GM10266 (cell line): ENCODE results near the gene CAP2.
"Not testable (repeated sequence)": the region's sequence is repeated elsewhere in the genome, so short reads cannot be mapped to it uniquely, and the experiment has no call there.

Experiments
- DNase-seq: peaks from one replicate; pipeline ENCODE4 v3.0.0; 2012; ENCODE audit errors: extremely low spot score
- TF ChIP-seq, protein P1 (sequence below): IDR thresholded peaks from 2 replicates; pipeline ENCODE4 v1.5.1; 2012; ENCODE audit warnings: mild to moderate bottlenecking, low read depth; ENCODE audit not compliant: control insufficient read depth, insufficient read depth; ENCODE audit errors: missing control alignments

CAP2 gene

DNA sequence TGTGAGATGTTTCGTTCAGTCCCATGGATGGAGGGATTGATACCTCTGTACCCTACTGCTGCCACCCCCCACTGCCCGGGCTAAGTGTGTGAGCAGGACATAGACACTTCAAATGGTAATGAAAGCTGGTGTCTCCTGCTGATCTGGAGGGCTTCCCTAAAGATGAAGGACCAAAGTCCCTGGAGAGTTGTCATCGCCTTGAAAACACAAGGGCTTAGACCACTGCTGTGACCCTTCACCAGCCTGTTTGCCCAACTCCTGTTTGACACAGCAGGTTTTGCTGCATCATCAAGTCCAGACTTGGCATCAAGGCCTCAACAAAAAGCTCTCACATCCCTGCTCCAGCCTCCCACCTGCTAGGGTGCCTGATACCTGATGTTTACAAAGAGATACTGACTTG, 148.8 kb downstream of the CAP2 start:
- TF ChIP-seq, protein P1, sequence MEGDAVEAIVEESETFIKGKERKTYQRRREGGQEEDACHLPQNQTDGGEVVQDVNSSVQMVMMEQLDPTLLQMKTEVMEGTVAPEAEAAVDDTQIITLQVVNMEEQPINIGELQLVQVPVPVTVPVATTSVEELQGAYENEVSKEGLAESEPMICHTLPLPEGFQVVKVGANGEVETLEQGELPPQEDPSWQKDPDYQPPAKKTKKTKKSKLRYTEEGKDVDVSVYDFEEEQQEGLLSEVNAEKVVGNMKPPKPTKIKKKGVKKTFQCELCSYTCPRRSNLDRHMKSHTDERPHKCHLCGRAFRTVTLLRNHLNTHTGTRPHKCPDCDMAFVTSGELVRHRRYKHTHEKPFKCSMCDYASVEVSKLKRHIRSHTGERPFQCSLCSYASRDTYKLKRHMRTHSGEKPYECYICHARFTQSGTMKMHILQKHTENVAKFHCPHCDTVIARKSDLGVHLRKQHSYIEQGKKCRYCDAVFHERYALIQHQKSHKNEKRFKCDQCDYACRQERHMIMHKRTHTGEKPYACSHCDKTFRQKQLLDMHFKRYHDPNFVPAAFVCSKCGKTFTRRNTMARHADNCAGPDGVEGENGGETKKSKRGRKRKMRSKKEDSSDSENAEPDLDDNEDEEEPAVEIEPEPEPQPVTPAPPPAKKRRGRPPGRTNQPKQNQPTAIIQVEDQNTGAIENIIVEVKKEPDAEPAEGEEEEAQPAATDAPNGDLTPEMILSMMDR = no peak
- no peak for DNase-seq

DNA sequence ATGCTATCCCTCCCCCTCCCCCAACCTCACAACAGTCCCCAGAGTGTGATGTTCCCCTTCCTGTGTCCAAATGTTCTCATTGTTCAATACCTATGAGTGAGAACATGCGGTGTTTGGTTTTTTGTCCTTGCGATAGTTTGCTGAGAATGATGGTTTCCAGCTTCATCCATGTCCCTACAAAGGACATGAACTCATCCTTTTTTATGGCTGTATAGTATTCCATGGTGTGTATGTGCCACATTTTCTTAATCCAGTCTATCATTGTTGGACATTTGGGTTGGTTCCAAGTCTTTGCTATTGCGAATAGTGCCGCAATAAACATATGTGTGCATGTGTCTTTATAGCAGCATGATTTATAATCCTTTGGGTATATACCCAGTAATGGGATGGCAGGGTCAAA, 152.3 kb downstream of the CAP2 start:
- DNase-seq = not testable (repeated sequence)

DNA sequence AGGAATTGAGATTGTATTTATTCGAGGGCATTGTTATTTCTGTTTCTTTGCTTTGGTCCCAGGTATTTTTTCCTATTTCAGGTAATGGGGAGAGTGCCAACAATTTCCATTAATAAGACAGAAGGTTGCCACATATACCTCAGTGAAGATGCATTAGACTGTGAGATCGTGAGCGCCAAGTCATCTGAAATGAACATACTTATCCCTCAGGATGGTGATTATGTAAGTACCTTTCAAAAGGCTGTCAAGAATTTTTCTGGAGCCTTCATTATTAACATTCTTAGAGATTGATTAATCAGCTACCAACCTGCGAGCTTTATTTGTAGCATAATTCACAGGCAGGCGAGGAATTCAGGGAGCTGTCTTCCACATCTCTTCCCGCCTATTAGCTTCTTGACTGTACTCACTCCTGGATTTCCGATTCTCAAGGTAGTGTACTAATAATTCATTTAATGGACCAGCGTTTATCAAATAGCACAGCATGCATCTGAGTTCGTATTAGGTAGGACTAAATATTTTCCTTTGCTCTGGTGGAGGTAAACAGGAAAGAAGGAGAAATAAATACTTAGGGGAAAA, 158.1 kb downstream of the CAP2 start:
- DNase-seq = no peak
- TF ChIP-seq, protein P1 = no peak

DNA sequence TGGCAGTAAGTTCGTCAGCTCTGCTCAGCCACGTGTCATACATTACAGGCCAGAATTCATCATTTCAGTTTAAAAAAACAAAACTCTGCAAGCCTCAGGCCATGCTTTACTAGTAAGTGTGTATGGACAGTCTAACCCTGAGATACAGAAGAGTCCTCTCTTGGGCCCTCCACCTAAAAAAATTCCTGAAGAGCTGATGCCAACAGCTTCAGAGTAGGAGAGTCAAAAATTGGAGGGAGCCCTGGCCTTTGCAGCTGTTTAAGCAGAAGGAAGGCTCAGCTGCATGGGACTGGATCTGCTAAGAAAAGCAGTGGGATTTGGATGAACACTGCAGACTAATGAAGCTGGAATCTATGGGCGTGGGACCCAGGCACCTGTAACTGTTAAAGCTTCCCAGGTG, 159.5 kb downstream of the CAP2 start:
- DNase-seq = no peak

DNA sequence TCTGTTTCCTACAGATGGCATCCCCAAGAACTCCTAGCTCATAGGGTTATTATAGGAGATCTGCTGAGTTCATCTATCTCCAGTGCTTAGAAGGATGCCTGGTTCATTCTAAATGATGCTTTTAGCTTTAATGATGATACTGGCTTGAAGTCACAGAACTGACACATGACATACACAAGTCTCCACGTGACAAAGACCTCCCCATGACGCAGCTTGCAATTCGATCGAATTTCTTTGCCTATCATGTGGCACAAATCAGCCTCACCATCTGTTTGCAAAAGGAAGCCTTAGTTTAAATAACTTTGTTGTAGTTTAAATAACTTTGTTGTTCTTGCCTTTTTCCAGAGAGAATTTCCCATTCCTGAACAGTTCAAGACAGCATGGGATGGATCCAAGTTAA, 162.6 kb downstream of the CAP2 start:
- TF ChIP-seq, protein P1 = no peak
- DNase-seq = no peak

More for the DNA sequence above, 159.5 kb downstream of the CAP2 start:
- TF ChIP-seq, protein P1 = no peak

DNA sequence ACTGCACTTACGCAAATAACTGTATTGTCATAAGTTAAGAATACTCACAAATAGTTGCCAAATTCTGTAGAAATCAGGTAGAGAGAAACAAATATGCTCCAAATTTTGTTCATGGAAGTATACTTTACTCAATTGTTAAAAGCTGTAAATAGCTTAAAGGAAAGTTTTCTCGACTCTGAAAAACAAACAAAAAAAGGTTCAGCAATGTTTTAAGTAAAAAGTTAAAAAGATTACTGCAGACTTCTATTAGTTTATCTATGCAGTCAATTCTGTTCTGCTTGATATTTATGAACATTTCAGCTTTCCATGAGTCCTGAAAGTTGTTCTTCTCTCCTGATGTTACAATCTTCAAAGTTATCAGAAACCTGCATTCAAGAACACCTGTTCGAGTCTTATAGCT, 169.2 kb downstream of the CAP2 start:
- TF ChIP-seq, protein P1 = no peak
- DNase-seq = no peak

DNA sequence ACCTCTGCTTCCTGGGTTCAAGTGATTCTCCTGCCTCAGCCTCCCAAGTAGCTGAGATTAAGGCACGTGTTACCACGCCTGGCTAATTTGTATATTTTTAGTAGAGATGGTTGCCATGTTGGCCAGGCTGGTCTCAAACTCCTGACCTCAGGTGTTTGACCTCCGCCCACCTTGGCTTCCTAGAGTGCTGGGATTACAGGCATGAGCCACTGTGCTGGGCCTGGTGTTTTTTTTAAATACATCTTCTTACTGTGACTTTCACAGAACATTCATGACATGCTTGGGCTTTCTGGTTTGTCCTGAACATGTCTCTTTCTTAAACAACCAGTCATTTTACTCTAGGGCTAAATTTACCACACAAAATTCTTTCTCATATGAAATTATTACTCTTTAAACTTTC, 172.0 kb downstream of the CAP2 start:
- TF ChIP-seq, protein P1 = no peak

More for the DNA sequence above, 172.0 kb downstream of the CAP2 start:
- no peak for DNase-seq
